ENCODE results near the gene LRCOL1.

The LRCOL1 gene

DNA sequence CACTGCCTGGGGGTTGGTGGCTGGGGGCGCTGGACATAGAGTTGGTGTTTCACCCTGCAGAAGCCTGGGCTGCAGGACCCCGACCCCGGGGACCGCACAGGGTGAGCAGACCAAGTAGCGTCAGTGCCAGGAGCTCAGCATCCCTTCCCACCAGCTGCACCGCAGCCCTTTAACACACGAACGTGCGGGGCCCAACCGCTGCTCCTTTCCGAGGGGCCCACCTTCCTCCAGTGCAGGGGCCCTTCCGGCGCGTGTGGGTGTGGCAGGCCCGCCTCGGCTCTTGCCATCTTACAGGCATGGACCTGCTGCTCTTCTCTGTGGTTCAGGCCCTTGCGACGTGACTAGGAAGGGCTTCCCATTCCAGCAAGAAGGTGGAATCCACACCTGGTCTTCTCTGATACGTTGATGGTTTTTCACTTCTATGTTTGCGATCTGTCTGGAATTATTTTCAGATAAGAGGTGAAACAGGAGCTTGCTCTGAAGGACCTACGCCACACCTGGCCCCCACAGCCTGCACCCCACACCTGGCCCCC lies 47.8 kb downstream of the LRCOL1 start:
- DNase-seq (ENCODE audit: low read depth) = no peak

DNA sequence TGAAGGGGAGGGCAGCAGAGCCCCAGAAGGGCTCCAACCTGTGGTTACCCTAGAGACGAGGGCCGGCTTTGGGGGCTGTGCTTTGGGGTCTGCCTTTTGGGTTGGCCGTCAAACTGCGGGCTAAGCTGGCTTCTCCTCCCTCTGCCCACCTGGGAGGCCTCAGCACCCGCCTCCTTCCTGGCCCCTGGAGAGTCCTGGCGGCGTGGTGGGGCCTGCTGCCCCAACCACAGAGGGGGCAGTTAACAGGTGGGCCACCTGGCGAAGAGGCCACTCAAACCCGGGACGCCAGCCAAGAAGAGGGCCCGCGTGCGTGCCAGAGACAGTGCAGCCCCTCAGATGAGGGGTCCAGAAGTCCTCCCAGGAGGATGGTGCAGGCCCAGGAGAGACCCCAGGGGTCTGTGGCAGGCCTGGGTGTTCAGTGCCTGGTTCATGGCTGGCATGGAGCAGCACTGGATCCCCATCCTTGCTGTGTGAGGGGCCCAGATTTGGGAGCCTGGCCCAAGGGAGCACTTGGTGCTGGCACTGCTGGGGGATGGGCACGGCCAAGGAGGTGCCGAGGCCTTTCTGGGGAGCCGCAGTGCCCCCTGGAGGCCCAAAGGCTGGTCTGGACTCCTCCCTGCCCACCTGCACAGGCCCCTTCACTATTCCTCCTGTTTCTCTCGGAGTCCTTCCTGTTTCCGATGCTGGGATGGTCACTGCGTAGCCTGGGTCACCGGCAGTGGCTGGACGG lies 48.8 kb downstream of the LRCOL1 start:
- no peak for DNase-seq (ENCODE audit: low read depth)

DNA sequence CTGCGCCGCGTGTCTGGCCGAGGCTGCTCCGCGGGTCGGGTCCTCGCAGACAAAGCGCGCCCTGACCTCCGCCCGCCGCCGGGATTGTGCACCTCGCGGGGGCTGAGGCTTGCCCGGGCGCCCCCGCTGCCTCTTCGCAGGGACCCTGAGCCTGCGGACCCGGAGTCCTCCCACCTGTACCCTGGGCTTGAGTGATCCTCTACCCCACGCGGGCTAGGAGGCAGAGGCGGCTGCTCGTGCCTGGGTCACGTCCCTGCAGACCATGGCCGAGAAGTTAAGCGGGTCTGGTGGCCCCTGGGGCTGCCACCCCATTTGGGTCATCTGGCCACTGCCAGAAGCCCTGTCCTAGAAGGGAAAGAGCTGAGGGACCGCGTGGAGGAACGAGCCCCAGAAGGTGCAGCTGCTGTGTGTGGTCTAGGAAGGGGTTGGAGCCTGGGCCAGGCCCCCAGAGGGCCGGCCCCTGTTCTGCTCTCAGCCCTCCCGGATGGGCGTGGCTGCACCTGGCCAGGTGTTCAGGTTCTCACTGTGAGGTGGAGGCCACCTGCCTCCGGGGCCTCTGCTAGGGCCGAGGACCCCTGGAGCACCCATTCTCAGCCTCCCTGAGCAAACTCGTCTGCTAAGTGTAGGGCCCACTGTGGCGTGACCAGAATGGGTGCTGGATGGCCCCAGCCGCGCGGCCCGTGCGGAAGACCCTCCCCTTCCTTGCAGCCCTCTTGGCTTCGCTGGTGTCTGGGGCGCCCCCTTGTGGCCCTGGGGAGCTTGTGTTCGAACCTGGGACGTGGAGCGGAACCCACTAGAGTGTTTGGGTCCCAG lies 49.6 kb downstream of the LRCOL1 start:
- peak; percentile 67 for DNase-seq (ENCODE audit: low read depth)

DNA sequence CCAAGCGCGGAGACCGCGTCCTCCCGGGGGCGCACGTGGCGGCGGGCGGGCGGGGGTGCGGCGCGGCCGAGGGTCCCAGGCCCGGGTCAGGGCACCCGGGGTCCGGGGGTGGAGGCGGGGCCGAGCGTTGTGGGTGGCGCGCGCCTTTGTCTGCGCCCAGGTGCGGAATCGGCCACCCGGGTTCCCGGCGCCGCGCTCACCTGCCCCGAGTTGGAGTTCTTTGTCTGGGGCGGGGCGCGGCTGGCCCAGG lies 50.1 kb downstream of the LRCOL1 start:
- no peak for DNase-seq (ENCODE audit: low read depth)

DNA sequence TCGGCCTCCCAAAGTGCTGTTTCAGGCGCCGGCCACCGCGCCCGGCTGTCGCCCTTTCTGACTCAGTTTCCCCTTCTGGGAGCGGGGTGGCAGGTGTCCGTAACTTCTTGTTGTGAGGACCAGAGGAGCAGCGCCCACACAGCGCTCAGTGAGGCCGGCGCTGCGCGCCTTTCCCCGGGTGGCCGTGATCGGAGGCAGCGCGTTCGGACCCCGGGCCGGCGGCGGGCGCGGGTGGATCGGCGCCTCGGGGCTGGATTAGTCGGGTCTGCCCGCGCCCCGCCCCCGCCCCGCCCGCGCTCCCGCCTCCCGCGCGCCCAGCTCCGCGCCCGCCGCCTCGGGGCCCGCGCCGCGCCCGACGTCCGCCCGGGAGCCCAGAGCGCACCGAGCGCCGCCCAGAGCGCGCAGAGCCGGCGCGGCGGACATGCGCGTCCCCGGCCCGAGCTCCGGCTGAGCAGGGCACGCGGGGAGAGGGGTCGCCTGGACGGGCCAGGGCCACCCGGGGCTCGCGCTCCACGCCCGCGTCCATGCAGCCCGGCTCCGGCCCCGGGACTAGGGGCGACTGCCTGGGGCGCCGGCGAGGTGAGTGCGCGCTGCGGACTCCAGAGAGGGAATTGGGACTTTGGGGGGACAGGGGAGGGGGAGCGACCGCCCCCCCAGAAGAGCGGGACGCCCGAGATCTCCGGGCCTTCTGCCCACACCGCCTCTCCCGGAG lies 50.6 kb downstream of the LRCOL1 start:
- DNase-seq (ENCODE audit: low read depth) = no peak

DNA sequence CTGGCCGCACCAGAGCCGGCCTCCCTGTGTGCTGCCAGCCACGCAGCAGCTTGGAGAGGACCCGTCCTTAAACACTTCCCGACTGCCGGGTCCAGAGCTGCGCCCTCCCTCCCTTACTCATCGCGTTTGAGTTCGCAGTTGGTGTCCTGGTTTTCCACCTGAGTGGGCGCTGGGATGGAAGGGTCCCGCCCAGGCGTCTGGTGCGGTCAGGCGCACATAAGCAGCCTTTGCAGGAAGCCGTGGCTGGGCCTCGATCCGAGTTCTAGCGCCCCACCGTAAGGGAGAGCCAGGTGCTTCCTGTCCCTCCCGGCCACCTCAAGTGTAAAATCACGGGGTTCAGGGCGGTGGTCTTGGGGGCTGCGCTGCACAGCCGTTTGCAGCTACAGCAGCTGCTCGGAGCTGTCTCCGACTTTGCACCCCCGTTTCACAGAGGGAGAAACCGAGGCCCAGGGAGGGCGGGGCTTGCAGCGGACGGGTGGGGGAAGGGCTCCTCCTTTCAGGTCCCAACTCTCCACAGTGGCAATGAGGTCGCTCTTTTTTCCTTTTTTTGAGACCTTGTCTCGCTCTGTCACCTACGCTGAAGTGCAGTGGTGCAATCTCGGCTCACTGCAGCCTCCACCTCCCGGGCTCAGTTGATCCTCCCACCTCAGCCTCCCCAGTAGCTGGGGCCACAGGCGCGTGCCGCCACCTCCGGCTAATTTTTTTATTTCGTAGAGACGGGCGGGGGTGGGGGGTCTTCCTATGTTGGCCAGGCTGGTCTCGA lies 51.3 kb downstream of the LRCOL1 start:
- no peak for DNase-seq (ENCODE audit: low read depth)

DNA sequence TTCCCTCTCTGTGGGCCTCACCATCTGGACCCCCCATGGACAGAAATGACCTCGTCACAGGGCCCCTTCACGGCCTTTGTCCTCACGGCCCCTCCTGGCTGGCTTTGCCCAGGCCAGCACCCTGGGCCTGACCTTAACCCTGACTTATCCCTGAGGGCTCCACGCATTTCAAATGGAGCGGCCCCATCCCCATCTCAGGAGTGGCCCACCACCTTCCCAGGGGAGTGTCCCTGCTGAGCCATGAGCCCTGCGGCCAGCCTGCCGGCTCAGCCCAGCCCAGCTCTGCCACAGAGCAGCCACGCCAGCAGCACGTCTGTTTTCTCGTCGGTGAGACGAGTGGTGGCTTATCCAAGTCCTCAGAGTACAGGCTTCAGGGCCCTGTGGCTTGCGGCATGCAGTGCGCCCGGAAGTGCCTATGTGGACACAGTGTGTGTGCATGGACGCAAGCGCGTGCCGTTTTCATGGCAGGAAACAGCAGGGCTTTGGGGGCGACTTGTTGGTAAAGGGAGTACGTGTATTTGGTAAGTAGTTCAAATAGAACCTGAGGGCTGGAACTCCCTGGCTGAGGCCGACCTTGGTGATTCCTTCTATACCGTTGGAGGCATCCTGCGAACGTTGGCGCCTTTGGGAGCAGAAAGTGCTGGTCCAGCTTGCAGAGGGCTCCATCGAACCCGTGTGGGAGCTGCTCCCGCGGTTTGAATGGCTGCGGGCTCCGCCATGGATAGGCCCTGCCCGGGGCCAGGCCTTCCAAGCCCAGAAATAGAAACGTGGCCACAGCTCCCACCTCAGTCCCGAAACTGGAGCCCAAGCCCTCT lies 52.1 kb downstream of the LRCOL1 start:
- DNase-seq (ENCODE audit: low read depth) = no peak

DNA sequence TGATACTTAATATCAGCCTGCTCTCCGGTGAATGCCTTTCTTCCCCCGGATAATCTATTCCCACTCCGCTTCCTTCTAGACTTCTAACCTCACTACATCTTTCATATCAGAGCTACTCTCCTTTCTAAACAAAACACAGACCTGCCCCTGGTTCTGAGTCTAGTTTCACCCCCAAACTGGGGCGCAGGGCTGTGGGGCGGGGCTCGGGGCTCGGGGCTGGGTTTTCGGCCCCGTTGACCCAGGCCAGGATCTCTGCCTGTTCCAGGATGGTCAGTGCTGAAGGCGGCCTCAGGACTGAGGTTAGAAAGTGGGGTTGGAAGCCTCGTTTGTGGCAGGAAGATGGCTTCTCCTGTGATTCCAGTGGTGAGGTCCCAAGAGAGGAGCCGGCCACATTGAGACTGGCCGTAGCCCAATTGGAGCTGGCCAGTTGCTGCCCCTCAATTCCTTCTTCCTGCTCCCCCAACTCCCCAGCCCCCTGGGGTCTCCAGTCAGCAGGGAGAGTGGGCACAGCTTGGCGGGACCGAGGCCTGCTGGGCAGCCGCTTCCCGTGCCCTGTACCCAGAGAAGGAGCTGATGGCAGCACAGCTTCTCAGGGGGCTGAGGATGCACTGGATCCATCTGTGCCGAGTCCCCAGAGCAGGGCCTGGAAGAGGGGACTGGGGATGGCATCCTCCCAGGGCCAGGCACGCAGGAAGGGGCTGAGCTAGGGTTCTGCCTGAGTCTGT lies 52.9 kb downstream of the LRCOL1 start:
- DNase-seq (ENCODE audit: low read depth) = no peak

DNA sequence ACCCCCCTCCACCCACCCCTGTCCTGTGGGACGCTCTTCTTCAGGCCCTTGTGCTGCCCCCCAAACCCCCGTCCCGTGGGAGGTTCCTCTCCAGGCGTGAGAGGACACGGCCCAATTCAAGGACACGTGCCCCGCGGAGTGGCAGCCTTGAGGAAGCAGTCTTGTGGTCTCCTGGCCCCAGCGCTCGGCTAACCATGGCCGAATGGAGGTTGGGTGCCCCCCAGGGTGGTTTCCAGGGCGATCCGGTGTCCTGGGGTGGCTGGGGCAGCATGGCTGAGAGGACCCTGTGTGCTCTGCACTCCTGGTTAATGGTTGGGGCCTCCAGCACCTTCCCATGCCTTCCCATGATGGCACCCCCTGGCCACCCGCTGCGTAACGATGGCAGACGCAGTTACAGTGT lies 53.6 kb downstream of the LRCOL1 start:
- DNase-seq (ENCODE audit: low read depth) = no peak

DNA sequence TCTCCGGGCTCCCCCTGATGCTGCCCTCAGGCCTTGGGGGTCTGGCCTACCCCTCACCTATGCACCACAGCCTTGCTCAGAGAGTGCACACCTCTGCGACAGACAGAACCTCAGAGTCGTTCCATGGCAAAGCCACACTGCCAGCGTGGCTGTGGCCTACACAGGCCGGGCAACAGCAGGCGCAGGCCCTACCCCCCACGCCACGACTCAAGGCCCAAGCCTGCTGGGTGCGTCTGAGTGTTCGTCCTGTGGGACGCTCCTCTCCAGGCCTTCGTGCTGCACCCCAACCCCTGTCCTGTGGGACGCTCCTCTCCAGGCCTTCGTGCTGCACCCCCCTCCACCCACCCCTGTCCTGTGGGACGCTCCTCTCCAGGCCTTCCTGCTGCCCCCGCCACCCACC lies 54.2 kb downstream of the LRCOL1 start:
- DNase-seq (ENCODE audit: low read depth) = no peak

DNA sequence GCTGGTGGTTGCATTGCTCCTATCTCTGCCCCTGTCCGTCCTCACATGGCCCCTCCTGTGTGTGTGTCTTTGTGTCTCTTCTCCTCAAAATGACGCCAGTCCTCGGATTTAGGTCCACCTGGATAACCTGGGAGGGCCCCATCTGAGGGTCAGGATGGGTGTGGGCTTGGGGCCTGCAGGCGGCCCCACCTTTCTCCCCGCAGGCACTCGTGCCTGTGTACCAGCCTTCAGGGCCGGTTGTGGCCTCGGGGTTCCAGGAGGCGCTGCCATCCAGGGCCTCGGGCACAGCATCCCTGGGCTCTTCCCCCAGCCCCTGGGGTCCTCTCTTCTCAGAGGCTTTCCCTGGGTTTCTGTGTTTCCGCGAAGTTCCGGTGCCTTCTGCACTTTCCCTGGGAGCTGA lies 54.7 kb downstream of the LRCOL1 start:
- DNase-seq (ENCODE audit: low read depth) = no peak

DNA sequence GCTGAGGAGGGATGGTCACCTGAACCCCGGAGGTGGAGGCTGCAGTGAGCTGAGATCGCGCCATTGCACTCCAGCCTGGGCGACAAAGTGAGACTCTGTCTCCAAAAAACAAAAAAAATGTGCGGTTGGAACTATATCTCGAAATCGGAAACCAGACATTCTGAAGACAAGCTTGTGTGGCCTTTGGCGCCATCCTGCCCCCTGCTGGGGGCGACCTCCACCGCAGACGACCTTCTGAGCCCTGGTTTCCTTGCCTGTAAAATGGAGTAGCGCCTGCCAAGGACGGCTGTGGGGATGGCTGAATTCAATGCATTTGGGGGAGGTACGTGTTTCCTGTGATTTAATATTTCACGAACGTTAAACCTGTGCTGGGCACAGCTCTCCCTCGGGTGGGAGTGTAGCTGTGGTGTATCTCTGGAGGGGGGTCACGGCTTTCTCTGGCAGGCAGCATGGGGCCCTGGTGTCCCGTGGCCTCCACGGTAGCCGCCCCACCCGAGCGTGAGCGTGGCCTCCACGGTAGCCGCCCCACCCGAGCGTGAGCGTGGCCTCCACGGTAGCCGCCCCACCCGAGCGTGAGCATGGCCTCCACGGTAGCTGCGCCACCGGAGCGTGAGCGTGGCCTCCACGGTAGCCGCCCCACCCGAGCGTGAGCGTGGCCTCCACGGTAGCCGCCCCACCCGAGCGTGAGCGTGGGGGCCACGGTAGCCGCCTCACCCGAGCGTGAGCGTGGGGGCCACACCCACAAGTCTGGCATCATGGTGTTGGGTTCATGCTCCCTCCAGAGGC lies 55.3 kb downstream of the LRCOL1 start:
- DNase-seq (ENCODE audit: low read depth) = no peak
